K562 (cell line): ENCODE measurements around the gene FBXO48. TPM values are rescaled to one million over a fixed set of nuclear protein-coding genes. Genes with fewer than 3 reads are reported as not detected.

Experiments used
- CREM ChIP-seq: IDR thresholded peaks from 2 replicates; pipeline ENCODE4 v1.6.1; 2014; ENCODE audit warnings: antibody characterized with exemption, low read depth
- DMBX1 ChIP-seq: fragments of 250-450 bp; sonication (Bioruptor Pico); IDR thresholded peaks from 2 replicates; pipeline ENCODE4 v1.8.0; 2022; ENCODE audit warnings: inconsistent platforms, mild to moderate bottlenecking, moderate library complexity, borderline replicate concordance
- FOXJ3 ChIP-seq: sonication (generic); formaldehyde crosslinking; IDR thresholded peaks from 2 replicates; pipeline ENCODE4 v1.4.0; 2020; ENCODE audit warnings: mild to moderate bottlenecking, missing genetic modification reagents
- MIER1 ChIP-seq: fragments of 450-650 bp; IDR thresholded peaks from 2 replicates; pipeline ENCODE4 v1.6.1; 2016; ENCODE audit warnings: antibody characterized with exemption, mild to moderate bottlenecking, low read depth
- NEUROD1 ChIP-seq: fragments of 150-350 bp; IDR thresholded peaks from 2 replicates; pipeline ENCODE4 v1.6.1; 2014; ENCODE audit warnings: borderline replicate concordance, low read length, low read depth; ENCODE audit not compliant: partially characterized antibody
- RFX5 ChIP-seq: IDR thresholded peaks from 2 replicates; pipeline ENCODE4 v1.6.1; 2011; ENCODE audit warnings: low read depth, mild to moderate bottlenecking, improper control_type of control experiment, low read length
- RUNX1 ChIP-seq: sonication (generic); IDR thresholded peaks from 2 replicates; pipeline ENCODE4 v1.6.1; 2016; ENCODE audit warnings: antibody characterized with exemption, low read depth
- THAP12 ChIP-seq: fragments of 250-450 bp; sonication (Bioruptor Pico); IDR thresholded peaks from 2 replicates; pipeline ENCODE4 v1.9.0; 2021; ENCODE audit warnings: mild to moderate bottlenecking, inconsistent platforms
- UBTF ChIP-seq, 2 experiments: IDR thresholded peaks; 2 replicates each; pipeline ENCODE4 v1.6.1; 2012; ENCODE audit warnings: improper control_type of control experiment in 2 of 2, low read depth in 2 of 2, low read length in 2 of 2, borderline replicate concordance in 1 of 2
- ZBED1 ChIP-seq: IDR thresholded peaks from 2 replicates; pipeline ENCODE4 v1.6.1; 2014
- ZBTB17 ChIP-seq: fragments of 450-650 bp; formaldehyde crosslinking; IDR thresholded peaks from 2 replicates; pipeline ENCODE4 v1.4.0; 2020; ENCODE audit warnings: mild to moderate bottlenecking
- ZC3H8 ChIP-seq: fragments of 450-650 bp; IDR thresholded peaks from 2 replicates; pipeline ENCODE4 v1.6.1; 2017
- ZKSCAN1 ChIP-seq: fragments of 150-350 bp; IDR thresholded peaks from 2 replicates; pipeline ENCODE4 v1.6.1; 2016; ENCODE audit warnings: low read depth, low read length
- polyA plus RNA-seq, 8 experiments: library from polyadenylated mRNA; depleted of rRNA in 4 of 8; stranded (reverse) in 5 of 8; unstranded in 3 of 8; fragments of >200 nt; fragmentation: Nextera tagmentation in 2 of 8; fragmentation: Illumina TruSeq in 1 of 8; extraction: Ambion mirVana in 2 of 8; extraction: Trizol in 1 of 8; gene quantifications; 2 replicates each; pipeline versions ENCODE4 v1.2.1 to v1.2.3, GENCODE V29; 2011 to 2014; ENCODE audit warnings: inconsistent platforms in 1 of 8, missing spikeins in 1 of 8
- total RNA-seq, 7 experiments: library from RNA; depleted of rRNA in 6 of 7; stranded (reverse); fragments of >200 nt in 6 of 7; fragmentation: Illumina TruSeq in 2 of 7; extraction: Trizol in 2 of 7; gene quantifications; 2 replicates each; pipeline versions ENCODE4 v1.2.1 to v1.2.3, GENCODE V29; 2011 to 2021; ENCODE audit warnings: low replicate concordance in 1 of 7
- TF ChIP-seq, protein P1 (sequence below), 2 experiments: IDR thresholded peaks in 1 of 2; conservative IDR thresholded peaks in 1 of 2; 2 replicates each; pipeline ENCODE4 v1.6.1; 2016; ENCODE audit warnings: low read depth in 2 of 2, mild to moderate bottlenecking in 1 of 2, missing compliant biosample characterization in 1 of 2, missing genetic modification characterization in 1 of 2, moderate library complexity in 1 of 2
- TF ChIP-seq, protein P2 (sequence below): fragments of 450-650 bp; formaldehyde crosslinking; IDR thresholded peaks from 2 replicates; pipeline ENCODE4 v1.4.0; 2020; ENCODE audit warnings: mild to moderate bottlenecking
- TF ChIP-seq, protein P3 (sequence below): fragments of 450-650 bp; IDR thresholded peaks from 2 replicates; pipeline ENCODE4 v1.6.1; 2016

The FBXO48 gene
- total and polyA plus RNA-seq, 9 of the 15 experiments (the other 6 are each of a cell fraction or from before 2014, with no cell fraction given): 0.36 to 1.8 (median 0.73) TPM

- TF ChIP-seq, protein P1, sequence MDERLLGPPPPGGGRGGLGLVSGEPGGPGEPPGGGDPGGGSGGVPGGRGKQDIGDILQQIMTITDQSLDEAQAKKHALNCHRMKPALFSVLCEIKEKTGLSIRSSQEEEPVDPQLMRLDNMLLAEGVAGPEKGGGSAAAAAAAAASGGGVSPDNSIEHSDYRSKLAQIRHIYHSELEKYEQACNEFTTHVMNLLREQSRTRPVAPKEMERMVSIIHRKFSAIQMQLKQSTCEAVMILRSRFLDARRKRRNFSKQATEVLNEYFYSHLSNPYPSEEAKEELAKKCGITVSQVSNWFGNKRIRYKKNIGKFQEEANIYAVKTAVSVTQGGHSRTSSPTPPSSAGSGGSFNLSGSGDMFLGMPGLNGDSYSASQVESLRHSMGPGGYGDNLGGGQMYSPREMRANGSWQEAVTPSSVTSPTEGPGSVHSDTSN (CRISPR knock-in tag; IDR thresholded peaks at IDR 0.05; ENCODE audit: low read depth): no peak
- TF ChIP-seq, protein P1 (tag; conservative IDR thresholded peaks at IDR 0.05; ENCODE audit: low read depth): peak; percentile 52; the same call in 1 of the 2 replicates
- TF ChIP-seq, protein P2, sequence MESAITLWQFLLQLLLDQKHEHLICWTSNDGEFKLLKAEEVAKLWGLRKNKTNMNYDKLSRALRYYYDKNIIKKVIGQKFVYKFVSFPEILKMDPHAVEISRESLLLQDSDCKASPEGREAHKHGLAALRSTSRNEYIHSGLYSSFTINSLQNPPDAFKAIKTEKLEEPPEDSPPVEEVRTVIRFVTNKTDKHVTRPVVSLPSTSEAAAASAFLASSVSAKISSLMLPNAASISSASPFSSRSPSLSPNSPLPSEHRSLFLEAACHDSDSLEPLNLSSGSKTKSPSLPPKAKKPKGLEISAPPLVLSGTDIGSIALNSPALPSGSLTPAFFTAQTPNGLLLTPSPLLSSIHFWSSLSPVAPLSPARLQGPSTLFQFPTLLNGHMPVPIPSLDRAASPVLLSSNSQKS: no peak
- TF ChIP-seq CREM (no peak), RFX5 (no peak), ZC3H8 (no peak), UBTF (IDR thresholded peaks at IDR 0.05; ENCODE audit: borderline replicate concordance in 1 of 2, low read depth in 2 of 2, low read length in 2 of 2) (no peak), ZBTB17 (no peak), THAP12 (CRISPR knock-in tag) (no peak), ZKSCAN1 (no peak), RUNX1 (no peak), MIER1 (no peak), ZBED1 (no peak), NEUROD1 (no peak), FOXJ3 (CRISPR knock-in tag) (no peak), DMBX1 (CRISPR knock-in tag) (no peak)
- TF ChIP-seq, protein P3, sequence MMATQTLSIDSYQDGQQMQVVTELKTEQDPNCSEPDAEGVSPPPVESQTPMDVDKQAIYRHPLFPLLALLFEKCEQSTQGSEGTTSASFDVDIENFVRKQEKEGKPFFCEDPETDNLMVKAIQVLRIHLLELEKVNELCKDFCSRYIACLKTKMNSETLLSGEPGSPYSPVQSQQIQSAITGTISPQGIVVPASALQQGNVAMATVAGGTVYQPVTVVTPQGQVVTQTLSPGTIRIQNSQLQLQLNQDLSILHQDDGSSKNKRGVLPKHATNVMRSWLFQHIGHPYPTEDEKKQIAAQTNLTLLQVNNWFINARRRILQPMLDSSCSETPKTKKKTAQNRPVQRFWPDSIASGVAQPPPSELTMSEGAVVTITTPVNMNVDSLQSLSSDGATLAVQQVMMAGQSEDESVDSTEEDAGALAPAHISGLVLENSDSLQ: peak; percentile 63; the same call in 1 of the 2 replicates
These were observed 4.3 kb upstream of the FBXO48 start (continued) for GRCh38 chr2:68471385-68471784.
